Panc1 (cell line): ENCODE measurements around the gene VASP.

Experiments used
- CTCF ChIP-seq: fragments of 450-650 bp; IDR thresholded peaks from 2 replicates; pipeline ENCODE4 v1.5.1; 2017; ENCODE audit warnings: mild to moderate bottlenecking
- POLR2AphosphoS5 ChIP-seq: IDR thresholded peaks from 2 replicates; pipeline ENCODE4 v1.6.1; 2012; ENCODE audit warnings: mild to moderate bottlenecking, low read depth, low read length, moderate library complexity
- REST ChIP-seq, 2 experiments: IDR thresholded peaks; 2 replicates each; pipeline ENCODE4 v1.6.1; 2011 to 2012; ENCODE audit warnings: low read depth in 2 of 2, control low read depth in 1 of 2, low read length in 1 of 2, mild to moderate bottlenecking in 1 of 2, moderate library complexity in 1 of 2; ENCODE audit not compliant: insufficient read depth in 1 of 2
- SIN3A ChIP-seq: IDR thresholded peaks from 2 replicates; pipeline ENCODE4 v1.6.1; 2012; ENCODE audit warnings: low read depth, mild to moderate bottlenecking, low read length, moderate library complexity, borderline replicate concordance; ENCODE audit not compliant: insufficient read depth
- TCF7L2 ChIP-seq: IDR thresholded peaks from 2 replicates; pipeline ENCODE4 v1.6.1; 2011; ENCODE audit warnings: mild to moderate bottlenecking, low read depth, low read length, inconsistent platforms

GRCh38 chr19:45478454-45479238 is 28.6 kb upstream of the VASP start:
- TF ChIP-seq CTCF: peak; percentile 85
- TF ChIP-seq SIN3A: peak; percentile 66; the same call in 1 of the 2 replicates
- peak; percentile 58 for TF ChIP-seq POLR2AphosphoS5
- no peak for TF ChIP-seq REST (IDR thresholded peaks at IDR 0.05; ENCODE audit: insufficient read depth in 1 of 2, low read depth in 2 of 2, low read length in 1 of 2)
- 0 out of 2 replicates have a peak, but pooled peaks have one; percentile 19 for TF ChIP-seq TCF7L2
